CD4-positive, alpha-beta T cell treated with Interleukin-15 for 4 hours (primary cell): Measurements from ENCODE around the gene OPA3.

Experiments used
- DNase-seq: peaks from one replicate; pipeline ENCODE4 v3.0.0-alpha.2; 2020; ENCODE audit warnings: low spot score

Gene OPA3

DNA sequence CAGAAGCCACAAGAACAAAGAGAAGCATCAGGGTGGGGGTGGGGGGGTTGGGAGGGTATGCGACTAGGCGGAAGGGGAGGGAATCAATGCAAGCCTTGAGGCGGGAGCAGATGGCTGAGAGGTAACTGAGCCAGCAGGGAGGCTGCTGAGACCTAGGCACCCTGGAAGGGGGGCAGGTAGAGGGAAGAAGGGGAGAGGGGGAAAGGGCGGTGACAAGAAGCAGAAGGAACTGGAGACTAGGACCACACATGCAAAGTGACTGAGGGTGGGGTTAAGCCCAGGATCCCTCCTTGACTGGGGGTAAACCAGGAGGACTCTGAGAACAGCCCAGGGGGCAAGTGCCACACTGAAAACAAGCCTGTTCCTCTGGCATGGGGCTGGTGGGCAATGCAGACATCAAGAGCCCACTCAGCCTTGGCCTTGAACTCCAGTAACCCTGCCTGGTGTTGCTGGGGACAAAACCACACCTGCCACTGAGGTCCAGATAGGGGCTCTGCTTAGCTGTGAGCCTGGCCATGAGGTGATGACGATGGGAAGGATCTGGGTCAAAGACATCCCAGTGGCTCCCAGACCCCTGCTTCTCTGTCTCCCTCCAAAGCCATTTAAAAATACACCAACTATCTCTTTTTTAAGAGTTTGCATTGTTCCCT is 20.3 kb downstream of the OPA3 start:
- no peak for DNase-seq

- no peak for DNase-seq
These were observed 23.9 kb downstream of the OPA3 start for GRCh38 chr19:45560686-45561085.

DNA sequence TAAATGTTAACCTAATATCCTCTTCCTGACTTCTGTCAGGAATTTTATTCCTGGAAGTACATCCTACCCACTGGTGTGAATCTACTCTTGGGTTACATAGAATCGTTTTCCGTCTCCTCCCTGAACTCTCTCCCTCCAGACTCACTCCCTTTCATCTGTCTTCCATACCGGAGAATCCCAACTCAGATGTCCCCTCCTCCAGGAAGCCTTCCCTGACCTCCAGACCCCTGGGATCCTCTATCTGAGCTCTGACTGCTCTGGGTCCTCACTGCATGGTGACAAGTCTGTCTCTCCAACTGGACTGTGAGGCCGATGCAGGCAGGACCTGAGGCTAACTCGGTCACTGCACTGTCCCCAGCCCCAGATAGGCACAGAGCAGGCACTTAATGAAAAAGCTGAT is 24.6 kb downstream of the OPA3 start:
- no peak for DNase-seq

DNA sequence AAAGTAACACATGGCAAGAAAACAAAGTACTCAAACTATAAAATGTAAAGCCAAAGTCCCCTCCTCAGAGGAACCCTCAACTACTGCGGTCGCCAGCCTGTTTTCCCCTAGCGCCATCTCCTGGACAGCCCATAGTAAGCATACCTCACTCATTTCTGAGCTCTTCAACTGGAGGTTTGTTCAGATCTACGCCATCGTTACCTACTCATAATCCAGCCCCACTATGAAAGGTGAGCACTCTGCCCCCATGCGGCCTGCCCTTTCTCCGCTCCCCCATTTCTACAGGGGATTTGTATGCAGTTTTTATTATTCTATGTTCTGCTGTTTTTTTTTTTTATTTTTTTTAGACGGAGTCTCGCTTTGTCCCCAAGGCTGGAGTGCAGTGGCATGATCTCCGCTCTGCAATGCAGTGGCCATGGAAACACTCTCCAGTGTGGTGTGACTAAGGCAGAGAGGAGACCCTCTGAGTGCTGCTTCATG is 26.2 kb downstream of the OPA3 start:
- peak; percentile 72 for DNase-seq

DNA sequence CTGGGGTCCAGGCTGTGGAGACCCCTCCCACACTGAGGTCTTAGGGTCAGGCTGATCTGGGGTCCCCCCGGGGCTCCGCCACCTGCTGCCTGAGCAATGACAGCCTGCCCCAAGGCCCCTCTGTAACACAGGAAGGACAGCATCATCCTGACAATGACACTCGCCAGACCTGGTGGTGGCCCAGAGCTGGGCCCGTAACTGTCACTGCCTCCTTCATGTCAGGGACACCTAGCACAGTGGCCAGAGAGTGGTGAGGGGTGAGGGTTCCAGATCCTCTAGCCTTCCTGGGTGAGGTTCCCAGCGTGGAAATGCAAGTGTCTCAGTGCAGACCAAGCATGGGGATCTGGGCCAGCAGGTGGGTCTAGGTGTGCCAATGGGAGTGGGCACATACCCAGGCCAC is 27.8 kb downstream of the OPA3 start:
- no peak for DNase-seq

DNA sequence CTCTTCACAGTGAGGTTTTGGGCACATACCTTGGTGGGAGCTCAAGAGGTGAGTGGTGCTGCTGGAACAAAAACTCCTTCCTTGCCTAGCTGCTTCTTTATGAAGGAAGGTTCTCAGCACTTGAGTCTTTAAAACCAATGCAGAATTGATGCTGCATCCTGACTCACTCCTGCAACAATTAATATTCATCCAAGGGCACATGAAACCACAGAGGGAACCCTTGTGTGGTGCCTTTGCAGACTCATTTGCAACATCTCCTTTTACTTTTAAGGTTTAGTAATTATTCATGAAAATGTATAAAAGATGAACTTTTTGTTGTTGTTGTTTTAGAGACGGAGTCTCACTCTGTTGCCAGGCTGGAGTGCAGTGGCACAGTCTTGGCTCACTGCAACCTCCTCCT is 30.1 kb downstream of the OPA3 start:
- no peak for DNase-seq

GRCh38 chr19:45553464-45553863 is 31.1 kb downstream of the OPA3 start:
- DNase-seq, result no peak

- DNase-seq, result no peak
These were observed 36.5 kb downstream of the OPA3 start for GRCh38 chr19:45547965-45548609.

GRCh38 chr19:45547211-45547770 is 37.3 kb downstream of the OPA3 start:
- DNase-seq, result no peak

- no peak for DNase-seq
These were observed 42.4 kb downstream of the OPA3 start for GRCh38 chr19:45542234-45542668.

- no peak for DNase-seq
These were observed 45.1 kb downstream of the OPA3 start for GRCh38 chr19:45539459-45539858.

- no peak for DNase-seq
These were observed 53.3 kb downstream of the OPA3 start for GRCh38 chr19:45531349-45531748.

GRCh38 chr19:45529420-45529785 is 55.2 kb downstream of the OPA3 start:
- DNase-seq, result no peak

DNA sequence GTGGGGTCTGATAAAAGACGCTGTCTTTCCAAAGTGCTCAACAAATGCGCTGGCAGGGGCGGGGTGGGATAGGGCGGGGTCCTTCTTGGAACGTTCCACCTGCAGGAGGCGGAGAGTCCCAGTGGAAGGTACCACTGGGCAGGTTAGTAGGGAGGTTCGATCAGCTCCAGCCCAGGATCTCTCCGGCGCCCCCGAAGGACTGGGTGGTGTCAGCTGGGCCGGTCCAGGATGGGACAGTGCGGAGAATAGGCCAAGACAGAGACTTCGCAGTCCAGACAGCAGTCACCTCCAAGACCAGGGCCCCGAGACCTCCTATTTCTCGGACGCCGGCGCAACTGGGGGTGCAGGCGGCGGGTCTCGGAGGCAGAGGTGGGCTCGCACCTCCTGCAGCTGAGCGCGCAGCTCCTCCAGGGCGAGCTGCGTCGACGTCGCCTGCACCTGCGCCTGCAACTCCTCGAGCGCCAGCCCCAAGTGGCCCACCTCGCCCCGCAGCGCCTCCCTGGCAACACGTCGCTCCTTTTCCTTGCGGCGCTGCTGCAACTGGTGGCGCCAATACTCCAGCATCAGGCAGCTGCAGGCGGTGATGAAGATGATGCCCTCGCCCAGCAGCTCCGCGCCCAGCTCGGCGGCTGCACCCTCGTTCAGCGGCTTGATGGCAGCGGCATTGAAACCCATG is 55.7 kb downstream of the OPA3 start:
- no peak for DNase-seq

DNA sequence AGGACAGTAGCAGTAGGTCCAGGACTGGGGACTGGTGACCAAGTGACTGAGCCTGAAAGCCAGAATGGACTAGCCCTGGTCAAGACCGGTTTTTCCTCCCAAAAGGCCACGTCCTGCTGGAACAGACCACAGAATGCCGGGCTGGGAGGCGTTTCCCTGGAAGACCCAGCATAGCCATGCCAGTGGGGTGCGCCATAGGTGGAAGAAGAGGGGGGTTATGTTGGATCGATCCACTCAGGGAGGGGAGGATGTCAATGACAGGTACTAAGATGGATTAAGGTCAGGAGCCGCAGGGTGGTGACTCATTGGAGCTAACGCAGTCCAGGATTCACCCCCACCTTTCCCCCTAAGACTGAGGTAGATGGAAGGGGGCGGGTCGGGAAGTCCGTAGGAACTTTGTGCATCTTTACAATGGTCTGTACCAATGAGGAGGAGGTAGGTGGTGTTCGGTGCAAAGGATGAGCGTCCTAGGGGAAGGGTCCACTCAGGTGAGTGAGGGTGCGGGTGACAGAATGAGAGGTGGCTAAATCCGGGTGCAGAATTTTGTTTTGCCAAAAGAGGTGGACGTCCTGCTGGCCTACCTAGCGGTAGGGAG is 56.4 kb downstream of the OPA3 start:
- DNase-seq, result no peak

DNA sequence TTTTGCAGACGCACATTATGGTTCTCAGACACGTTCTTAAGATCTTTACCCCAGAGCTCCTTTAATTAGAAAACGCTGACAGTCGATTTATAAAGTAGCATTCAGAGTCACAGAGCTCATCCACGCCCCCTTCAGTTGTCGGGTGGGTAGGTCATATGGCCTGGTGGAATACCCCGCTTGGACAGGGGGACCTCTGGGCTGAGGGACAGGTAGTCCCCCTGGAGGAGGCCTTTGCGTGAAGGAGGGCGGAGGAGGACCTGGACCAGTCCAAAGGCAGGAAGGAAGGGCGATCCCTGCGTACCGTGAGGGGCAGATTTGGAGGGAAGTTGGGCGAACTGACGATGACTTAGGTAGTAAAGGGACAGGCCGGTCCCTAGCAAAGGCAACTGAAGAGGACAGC is 56.9 kb downstream of the OPA3 start:
- no peak for DNase-seq

DNA sequence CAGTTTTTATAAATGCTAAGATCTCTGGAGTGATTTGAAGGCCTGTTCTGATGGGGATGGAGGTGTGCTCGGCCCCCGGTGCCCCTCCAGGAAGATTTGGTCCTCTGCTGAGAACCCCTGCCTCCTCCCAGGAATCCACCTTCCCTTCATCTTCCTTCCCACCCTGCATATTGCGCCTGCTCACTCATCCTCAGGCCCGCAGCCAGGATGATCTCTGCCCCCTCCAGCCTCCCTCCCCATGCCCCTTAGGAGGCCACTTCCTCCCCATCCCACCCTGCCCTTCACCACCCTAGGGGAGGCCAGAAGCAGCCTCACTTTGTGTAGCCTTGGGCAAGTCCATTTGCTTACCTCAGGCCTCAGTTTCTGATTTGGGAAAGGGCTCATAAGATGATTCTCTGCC is 57.6 kb downstream of the OPA3 start:
- DNase-seq, result no peak

- DNase-seq, result no peak
These were observed 58.5 kb downstream of the OPA3 start for GRCh38 chr19:45526143-45526542.

DNA sequence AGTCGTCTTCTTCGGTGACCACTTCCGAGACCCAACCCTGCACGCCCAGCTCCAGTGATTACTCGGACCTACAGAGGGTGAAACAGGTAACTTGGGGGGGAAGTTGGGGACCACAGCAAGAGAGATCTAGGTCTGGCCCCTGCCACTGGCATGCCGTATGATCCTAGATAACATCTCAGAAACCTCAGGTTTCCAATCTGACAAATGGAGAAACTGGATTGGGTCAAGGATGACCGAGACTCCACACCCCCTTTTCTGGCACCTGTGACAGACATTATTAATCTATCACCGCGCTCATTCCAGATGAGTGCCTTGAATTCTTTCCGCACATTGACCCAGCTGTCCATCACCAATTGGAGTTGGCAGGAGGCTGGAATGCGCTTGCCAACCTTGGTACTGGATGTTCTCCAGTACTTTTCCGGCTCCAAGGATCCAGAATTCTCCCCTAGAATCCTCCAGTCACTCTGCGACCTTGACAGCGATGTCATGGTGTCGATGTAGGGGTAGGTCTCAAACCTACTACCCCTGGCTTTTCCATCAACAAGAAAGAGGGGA is 60.0 kb downstream of the OPA3 start:
- no peak for DNase-seq

GRCh38 chr19:45523642-45524256 is 60.9 kb downstream of the OPA3 start:
- DNase-seq, result peak; percentile 82

DNA sequence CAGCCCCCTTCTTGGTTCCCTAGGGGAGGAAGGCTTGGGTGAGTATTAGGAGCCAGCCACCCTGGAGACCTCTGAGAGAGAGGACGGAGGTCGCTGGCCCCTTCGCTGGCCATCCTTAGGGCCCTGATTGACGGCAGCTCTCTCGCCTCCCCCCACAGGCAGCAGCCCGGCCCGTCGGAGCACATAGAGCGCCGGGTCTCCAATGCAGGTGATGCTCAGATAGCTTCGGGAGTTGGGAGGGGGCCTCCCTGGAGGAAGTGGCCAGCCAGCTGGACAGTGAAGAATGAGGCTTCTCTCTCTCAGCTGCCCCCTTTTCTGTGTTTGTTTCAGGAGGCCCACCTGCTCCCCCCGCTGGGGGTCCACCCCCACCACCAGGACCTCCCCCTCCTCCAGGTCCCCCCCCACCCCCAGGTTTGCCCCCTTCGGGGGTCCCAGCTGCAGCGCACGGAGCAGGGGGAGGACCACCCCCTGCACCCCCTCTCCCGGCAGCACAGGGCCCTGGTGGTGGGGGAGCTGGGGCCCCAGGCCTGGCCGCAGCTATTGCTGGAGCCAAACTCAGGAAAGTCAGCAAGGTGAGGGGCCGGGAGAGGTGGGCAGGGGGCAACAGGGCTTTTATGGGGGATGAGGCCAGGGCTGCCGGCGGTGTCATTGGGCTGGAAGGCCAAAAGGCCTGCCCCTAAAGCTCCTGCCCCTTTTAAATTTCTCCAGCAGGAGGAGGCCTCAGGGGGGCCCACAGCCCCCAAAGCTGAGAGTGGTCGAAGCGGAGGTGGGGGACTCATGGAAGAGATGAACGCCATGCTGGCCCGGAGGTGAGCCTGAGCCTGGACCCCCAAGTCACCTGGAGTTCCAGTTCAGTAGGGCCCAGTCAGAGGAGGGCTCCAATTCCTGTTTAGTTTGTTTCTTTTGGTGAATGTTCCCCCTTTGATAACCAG is 62.3 kb downstream of the OPA3 start:
- DNase-seq, result no peak
